ENCODE measurements around the gene PSMC6. TPM values are rescaled to one million over a fixed set of nuclear protein-coding genes. Genes with fewer than 3 reads are reported as not detected.

Gene PSMC6
- total RNA-seq, 1 experiment from 2014 or later, result 103 TPM

GRCh38 chr14:52692248-52692962, 14.6 kb upstream of the PSMC6 start:
- Histone ChIP-seq H3K79me2 (ENCODE audit: insufficient read depth, low read length) (peaks cover 2% of the 10 kb centered on the region; the same call in 1 of the 2 replicates), H3K14ac (ENCODE audit: insufficient read depth, low read length) (no peak overlapping the region), H2AK5ac (ENCODE audit: insufficient read length, low read length) (no peak overlapping the region), H2BK120ac (ENCODE audit: low read depth, low read length, poor library complexity, severe bottlenecking) (no peak overlapping the region), H3K79me1 (ENCODE audit: insufficient read depth, low read depth, low read length, poor library complexity, severe bottlenecking) (no peaks in the 10 kb centered on the region), H3K4me2 (ENCODE audit: insufficient read depth, insufficient read length, low read length) (no peak overlapping the region), H4K8ac (replicated peaks; ENCODE audit: insufficient read length, low read depth, low read length) (no peak overlapping the region), H2BK5ac (ENCODE audit: insufficient read length, low read length) (no peak overlapping the region), H4K91ac (ENCODE audit: insufficient read length, low read depth, low read length) (no peak overlapping the region), H3K4me1 (ENCODE audit: insufficient read depth, low read length) (0 out of 2 replicates have a peak, but pooled peaks cover 3% of the 10 kb centered on the region), H3K9me3 (ENCODE audit: control insufficient read depth, low read depth, low read length) (no peaks in the 10 kb centered on the region), H3K27me3 (ENCODE audit: insufficient read depth, low read length) (no peaks in the 10 kb centered on the region), H2BK15ac (ENCODE audit: low read depth, low read length) (no peak overlapping the region), H4K5ac (ENCODE audit: insufficient read length, low read depth, low read length) (no peak overlapping the region), H3K56ac (ENCODE audit: insufficient read length, low read depth, low read length) (no peak overlapping the region), H3K4ac (ENCODE audit: low read depth, low read length) (no peak overlapping the region), H2BK20ac (ENCODE audit: low read depth, low read length, poor library complexity, severe bottlenecking) (no peak overlapping the region), H2AFZ (ENCODE audit: low read length) (no peak overlapping the region), H3K9ac (ENCODE audit: extremely low read depth, insufficient read length, low read length) (no peak overlapping the region), H3K18ac (ENCODE audit: insufficient read length, low read depth, low read length) (no peak overlapping the region), H4K20me1 (ENCODE audit: control insufficient read depth, insufficient read depth, insufficient read length) (no peaks in the 10 kb centered on the region), H3K23me2 (ENCODE audit: insufficient read length, low read depth, low read length, poor library complexity, severe bottlenecking) (peaks cover 3% of the 10 kb centered on the region), H2BK12ac (ENCODE audit: insufficient read length, low read depth, low read length) (no peak overlapping the region), H3K23ac (ENCODE audit: insufficient read length, low read depth, low read length) (no peak overlapping the region), H3T11ph (ENCODE audit: low read length) (no peak overlapping the region), H3K27ac (ENCODE audit: insufficient read length, low read depth, low read length) (no peak overlapping the region)
- Mint-ChIP-seq H3K4me3 (peak overlapping the region in 1 of 2 experiments; percentile 20; a peak in 2 of 5 replicates), H3K36me3 (ENCODE audit: insufficient read depth in 1 of 3, low read depth in 3 of 3) (no peaks in the 10 kb centered on the region; a peak in 1 of 7 replicates), H3K27me3 (ENCODE audit: low read depth) (no peaks in the 10 kb centered on the region; the same call in none of the 2 replicates), H3K4me1 (peaks cover 19 to 34% of the 10 kb centered on the region in 2 experiments), H3K27ac (peak overlapping the region in 1 of 3 experiments; percentile 25; a peak in 3 of 7 replicates), H3K9me3 (no peaks in the 10 kb centered on the region)
- no CpG with 5 or more reads among the region's 5 CpGs for WGBS (ENCODE audit: extremely low coverage, insufficient read length, low lambda C conversion rate)
- no peak for TF ChIP-seq CTCF (conservative IDR thresholded peaks at IDR 0.05)
- DNase-seq, result no peak

Data from H9 (cell line).